Ovary (tissue), 3 donors: ENCODE measurements around the gene ALKBH6.

ENCODE experiments used
- CTCF ChIP-seq, 3 donors: fragments of 450-650 bp in 2 of 3; fragments of 200-600 bp in 1 of 3; IDR thresholded peaks; one replicate each; pipeline versions ENCODE4 v1.5.1 to v1.8.0; 2016 to 2022; ENCODE audit warnings: antibody characterized with exemption in 3 of 3, mild to moderate bottlenecking in 1 of 3
- EP300 ChIP-seq: sonication (generic); formaldehyde crosslinking; IDR thresholded peaks from one replicate; pipeline ENCODE4 v1.6.1; 2017; ENCODE audit warnings: antibody characterized with exemption
- POLR2A ChIP-seq: fragments of 450-650 bp; IDR thresholded peaks from one replicate; pipeline ENCODE4 v1.6.1; 2017; ENCODE audit warnings: antibody characterized with exemption, mild to moderate bottlenecking, moderate library complexity
- donor health status: DM: no; HTN: no; CAD: no.

GRCh38 chr19:36023432-36023831 lies 9.4 kb upstream of the ALKBH6 start:
- no peak for TF ChIP-seq CTCF (IDR thresholded peaks at IDR 0.05)
- no peak for TF ChIP-seq POLR2A
- TF ChIP-seq EP300 = no peak
